ENCODE results near the gene TPX2. TPM values are rescaled to one million over a fixed set of nuclear protein-coding genes. Genes with fewer than 3 reads are reported as not detected.

TPX2 gene
- total and polyA plus RNA-seq, 10 of the 15 experiments (the other 5 are each of a cell fraction or from before 2014, with no cell fraction given): 29.7 to 144 (median 89.0) TPM

DNA sequence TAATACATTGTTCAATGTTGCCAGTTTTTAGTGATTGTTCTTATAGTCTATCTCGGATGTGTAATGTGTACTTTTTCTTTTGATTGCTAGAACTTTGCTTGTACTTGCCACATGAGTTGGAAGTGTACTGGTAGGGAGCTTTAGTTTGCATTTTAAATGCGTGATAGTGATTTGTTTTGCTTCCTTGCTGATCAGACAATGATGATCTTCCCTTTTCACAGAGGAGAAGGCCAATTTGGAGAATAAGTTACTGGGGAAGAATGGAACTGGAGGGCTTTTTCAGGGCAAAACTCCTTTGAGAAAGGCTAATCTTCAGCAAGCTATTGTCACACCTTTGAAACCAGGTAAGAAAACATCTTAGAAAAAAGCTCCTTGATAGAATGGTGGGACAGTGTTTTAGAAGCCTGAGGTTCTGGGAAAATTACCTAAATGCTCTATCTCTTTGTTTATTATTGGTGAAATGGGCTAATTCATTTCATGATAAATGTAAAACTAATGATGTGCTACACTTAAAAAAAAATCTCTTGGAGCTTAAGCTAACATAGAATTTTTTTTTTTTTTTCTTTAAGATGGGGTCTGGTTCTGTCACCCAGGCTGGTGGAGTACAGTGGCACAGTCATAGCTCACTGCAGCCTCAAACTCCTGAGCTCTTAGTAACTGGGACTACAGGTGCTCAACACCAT is 20.9 kb downstream of the TPX2 start (continued):
- TF ChIP-seq MAX (IDR thresholded peaks at IDR 0.05; ENCODE audit: low read depth, low read length): no peak
- TF ChIP-seq TCF12 (IDR thresholded peaks at IDR 0.05; ENCODE audit: low read depth, low read length): no peak
- no peak for TF ChIP-seq NFYA (IDR thresholded peaks at IDR 0.05; ENCODE audit: borderline replicate concordance, low read depth, low read length)
- TF ChIP-seq CBX3 (IDR thresholded peaks at IDR 0.05; ENCODE audit: borderline replicate concordance, low read depth): no peak

DNA sequence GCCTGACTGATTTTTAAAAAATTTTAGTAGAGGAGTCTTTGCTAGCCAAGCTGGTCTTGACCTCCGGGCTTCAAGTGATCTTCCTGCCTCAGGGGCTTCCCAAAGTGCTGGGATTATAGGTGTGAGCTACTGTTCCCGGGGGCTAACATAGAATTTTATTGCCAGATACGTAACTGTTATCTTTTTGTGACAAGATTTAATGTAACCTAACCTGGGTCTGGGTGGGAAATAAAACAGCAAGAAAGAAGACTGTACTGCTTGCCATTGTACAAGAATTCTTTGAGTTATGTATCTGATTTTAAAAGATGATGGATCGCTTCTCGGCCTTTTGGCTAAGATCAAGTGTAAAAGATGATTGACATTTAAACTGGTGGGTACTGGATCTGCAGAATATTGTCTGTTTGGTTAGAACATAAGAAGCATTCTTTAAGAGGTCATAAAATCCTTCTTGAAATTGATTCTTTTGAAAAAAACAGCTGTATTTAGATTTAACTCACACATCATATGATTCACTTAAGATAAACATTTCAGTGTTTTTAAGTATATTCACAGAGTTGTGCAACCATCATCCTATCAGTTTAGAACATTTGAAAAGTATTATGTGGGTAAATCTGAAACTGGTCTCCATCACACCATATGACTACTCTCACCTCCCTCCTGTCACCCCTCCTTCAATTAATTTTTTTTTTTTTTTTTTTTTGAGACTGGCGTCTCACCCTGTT is 21.6 kb downstream of the TPX2 start:
- DNase-seq (ENCODE audit: low read depth, low spot score): no peak
- Histone ChIP-seq H3K9me3 (replicated peaks; ENCODE audit: control insufficient read depth, insufficient read depth, low read length) (no peaks in the 10 kb centered on the region), H3K27me3 (replicated peaks in 1 of 2; ENCODE audit: control insufficient read depth in 2 of 2, insufficient read depth in 2 of 2, low read length in 1 of 2) (no peaks in the 10 kb centered on the region), H3K4me3 (no peak overlapping the region), H3K4me2 (ENCODE audit: control insufficient read depth, insufficient read depth) (no peak overlapping the region), H2AFZ (ENCODE audit: control insufficient read depth, low read depth, low read length) (no peak overlapping the region), H3K9ac (ENCODE audit: control insufficient read depth, insufficient read depth, low read length) (no peak overlapping the region), H3K79me2 (ENCODE audit: control insufficient read depth, insufficient read depth, low read length) (peaks cover 6% of the 10 kb centered on the region), H3K27ac (ENCODE audit: control insufficient read depth, insufficient read depth) (no peak overlapping the region), H3K36me3 (ENCODE audit: control insufficient read depth in 2 of 2, insufficient read depth in 2 of 2, low read length in 1 of 2) (peaks cover 5 to 32% of the 10 kb centered on the region in 2 experiments; a peak in 3 of 4 replicates), H4K20me1 (ENCODE audit: control insufficient read depth, insufficient read depth) (no peaks in the 10 kb centered on the region), H3K4me1 (ENCODE audit: control insufficient read depth, insufficient read depth, low read length) (no peaks in the 10 kb centered on the region)
- TF ChIP-seq NFYB (IDR thresholded peaks at IDR 0.05; ENCODE audit: insufficient read depth, low read depth, low read length): no peak
- TF ChIP-seq SPI1 (IDR thresholded peaks at IDR 0.05; ENCODE audit: borderline replicate concordance, insufficient read depth, low read depth, low read length): no peak
- no peak for TF ChIP-seq SIN3A (IDR thresholded peaks at IDR 0.05; ENCODE audit: low read depth, low read length)
- no peak for TF ChIP-seq CREB1 (IDR thresholded peaks at IDR 0.05; ENCODE audit: low read depth)
- TF ChIP-seq TCF3 (IDR thresholded peaks at IDR 0.05; ENCODE audit: borderline replicate concordance, insufficient read depth, low read depth, low read length): no peak
- TF ChIP-seq EP300 (IDR thresholded peaks at IDR 0.05; ENCODE audit: borderline replicate concordance in 1 of 2, control insufficient read depth in 1 of 2, low read depth in 2 of 2, low read length in 2 of 2): no peak
- TF ChIP-seq PAX5 (IDR thresholded peaks at IDR 0.05; ENCODE audit: borderline replicate concordance, low read depth, low read length): no peak
- no peak for TF ChIP-seq EGR1 (IDR thresholded peaks at IDR 0.05; ENCODE audit: borderline replicate concordance in 1 of 2, low read depth in 2 of 2, low read length in 2 of 2)
- TF ChIP-seq ATF2 (IDR thresholded peaks at IDR 0.05; ENCODE audit: low read length): no peak
- TF ChIP-seq POLR2A (IDR thresholded peaks at IDR 0.05; ENCODE audit: low read depth, low read length): no peak
- ChIA-PET SMC1A (ENCODE audit: uncharacterized antibody, unreplicated experiment) (interaction anchor here (1.6 kb wide), 1 partner anchor 13 kb away, joined by 4 read pairs; no protein-coding TSS in a partner anchor), RAD21 (ENCODE audit: unreplicated experiment) (no interaction called here), POLR2A (interaction anchor here (0.6 to 0.7 kb wide), 2 partner anchors 184 to 185 kb away, joined by 3 to 4 read pairs; no protein-coding TSS in a partner anchor), CTCF (interaction anchor here (0.6 to 1.3 kb wide), 2 partner anchors 28 to 1540 kb away, joined by 3 read pairs; no protein-coding TSS in a partner anchor)
- FAIRE-seq: no peak
- in situ Hi-C loops (cut with MboI) (no loop called here), intact Hi-C loops (cut with micrococcal nuclease; ENCODE audit: unreplicated experiment) (no loop called here)
- ATAC-seq: no peak
- 99% methylated on average over 5 of the region's 6 CpGs for WGBS (ENCODE audit: insufficient coverage, insufficient replicate concordance, low lambda C conversion rate, missing lambda C conversion rate)
- BruUV-seq (replicated peaks): no TSS peak
